ENCODE measurements around the gene C5orf58. TPM values are rescaled to one million over a fixed set of nuclear protein-coding genes. Genes with fewer than 3 reads are reported as not detected.

Gene C5orf58
- total and polyA plus RNA-seq, 2 donors (not counting 1 experiment from before 2014, with no cell fraction given): not detected

- Mint-ChIP-seq H3K27me3 (peaks cover 37% of the 10 kb centered on the region), H3K4me1 (no peaks in the 10 kb centered on the region), H3K27ac (no peak overlapping the region), H3K4me3 (no peak overlapping the region), H3K9me3 (ENCODE audit: insufficient read depth) (peaks cover 1% of the 10 kb centered on the region)
- intact Hi-C loops (cut with micrococcal nuclease): no loop called here
- Histone ChIP-seq H3K36me3 (replicated peaks in 1 of 2; ENCODE audit: control extremely low read depth in 1 of 2, control insufficient read depth in 1 of 2, extremely low read depth in 1 of 2, insufficient read depth in 2 of 2, low read length in 1 of 2) (no peaks in the 10 kb centered on the region), H4K20me1 (ENCODE audit: control insufficient read depth, insufficient read depth, low read length, poor library complexity, severe bottlenecking) (no peaks in the 10 kb centered on the region), H3K79me2 (ENCODE audit: control insufficient read depth, insufficient read depth, low read length) (no peaks in the 10 kb centered on the region), H3K4me3 (ENCODE audit: control extremely low read depth in 1 of 5, extremely low read depth in 1 of 5, insufficient read depth in 1 of 5, low read depth in 2 of 5, low read length in 4 of 5) (no peak overlapping the region), H3K9ac (ENCODE audit: low read length) (no peak overlapping the region), H3K4me1 (ENCODE audit: control insufficient read depth in 2 of 2, insufficient read depth in 2 of 2, low read length in 2 of 2) (no peaks in the 10 kb centered on the region), H3K27ac (ENCODE audit: low read length in 2 of 2) (no peak overlapping the region), H3K9me3 (ENCODE audit: control extremely low read depth in 1 of 3, control insufficient read depth in 2 of 3, insufficient read depth in 1 of 3, low read length in 2 of 3) (no peaks in the 10 kb centered on the region), H3K4me2 (replicated peaks; ENCODE audit: low read depth, low read length, poor library complexity, severe bottlenecking) (no peak overlapping the region), H2AFZ (ENCODE audit: insufficient read depth, low read depth, low read length, poor library complexity, severe bottlenecking) (no peak overlapping the region), H3K27me3 (replicated peaks in 1 of 4; ENCODE audit: control extremely low read depth in 1 of 4, control insufficient read depth in 3 of 4, insufficient read depth in 4 of 4, low read length in 3 of 4) (peaks cover 0 to 6% (median 4%) of the 10 kb centered on the region in 4 experiments)
- no peak for ATAC-seq (ENCODE audit: low read depth)
- no peak for DNase-seq
- ChIA-PET POLR2A (no interaction called here), CTCF (interaction anchor here (1.2 to 1.6 kb wide), 2 partner anchors 14 kb away, joined by 4 to 7 read pairs; no protein-coding TSS in a partner anchor)
- TF ChIP-seq CTCF (IDR thresholded peaks at IDR 0.05) (no peak), EZH2 (IDR thresholded peaks at IDR 0.05; ENCODE audit: borderline replicate concordance, insufficient read depth, low read depth, low read length, poor library complexity, severe bottlenecking) (no peak)
- WGBS (ENCODE audit: insufficient coverage): no CpG with 5 or more reads among the region's 1 CpG
These were observed 21.0 kb upstream of the C5orf58 start for GRCh38 chr5:170211575-170212334.

- Histone ChIP-seq H3K36me3 (replicated peaks in 1 of 2; ENCODE audit: control extremely low read depth in 1 of 2, control insufficient read depth in 1 of 2, extremely low read depth in 1 of 2, insufficient read depth in 2 of 2, low read length in 1 of 2) (no peaks in the 10 kb centered on the region), H4K20me1 (ENCODE audit: control insufficient read depth, insufficient read depth, low read length, poor library complexity, severe bottlenecking) (no peaks in the 10 kb centered on the region), H3K4me2 (replicated peaks; ENCODE audit: low read depth, low read length, poor library complexity, severe bottlenecking) (no peak overlapping the region), H3K79me2 (ENCODE audit: control insufficient read depth, insufficient read depth, low read length) (no peaks in the 10 kb centered on the region), H3K9me3 (ENCODE audit: control extremely low read depth in 1 of 3, control insufficient read depth in 2 of 3, insufficient read depth in 1 of 3, low read length in 2 of 3) (no peaks in the 10 kb centered on the region), H2AFZ (ENCODE audit: insufficient read depth, low read depth, low read length, poor library complexity, severe bottlenecking) (no peak overlapping the region), H3K27ac (ENCODE audit: low read length in 2 of 2) (no peak overlapping the region), H3K9ac (ENCODE audit: low read length) (no peak overlapping the region), H3K4me3 (ENCODE audit: control extremely low read depth in 1 of 5, extremely low read depth in 1 of 5, insufficient read depth in 1 of 5, low read depth in 2 of 5, low read length in 4 of 5) (no peak overlapping the region), H3K27me3 (replicated peaks in 1 of 4; ENCODE audit: control extremely low read depth in 1 of 4, control insufficient read depth in 3 of 4, insufficient read depth in 4 of 4, low read length in 3 of 4) (peaks cover 0 to 6% (median 3%) of the 10 kb centered on the region in 4 experiments), H3K4me1 (ENCODE audit: control insufficient read depth in 2 of 2, insufficient read depth in 2 of 2, low read length in 2 of 2) (no peaks in the 10 kb centered on the region)
- POLR2A ChIA-PET: no interaction called here
- TF ChIP-seq CTCF (IDR thresholded peaks at IDR 0.05): no peak
- TF ChIP-seq EZH2 (IDR thresholded peaks at IDR 0.05; ENCODE audit: borderline replicate concordance, insufficient read depth, low read depth, low read length, poor library complexity, severe bottlenecking): no peak
- peaks cover 1% of the 10 kb centered on the region for H3K9me3 Mint-ChIP-seq (ENCODE audit: insufficient read depth)
- H3K4me1 Mint-ChIP-seq: peaks cover 8% of the 10 kb centered on the region
- no peak for ATAC-seq (ENCODE audit: low read depth)
- no peak overlapping the region for H3K27ac Mint-ChIP-seq
- CTCF ChIA-PET: interaction anchor here (14.2 kb wide), 1 partner anchor 203 kb away, joined by 189 read pairs; no protein-coding TSS in a partner anchor
- DNase-seq: no peak
- intact Hi-C loops (cut with micrococcal nuclease): no loop called here
- H3K27me3 Mint-ChIP-seq: peaks cover 18% of the 10 kb centered on the region
- H3K4me3 Mint-ChIP-seq: no peak overlapping the region
These were observed 16.4 kb upstream of the C5orf58 start for GRCh38 chr5:170216257-170216864.

Data from B cell (primary cell).